ENCODE results near the gene ANGPTL8. TPM values are rescaled to one million over a fixed set of nuclear protein-coding genes. Genes with fewer than 3 reads are reported as not detected.

Gene ANGPTL8, protein sequence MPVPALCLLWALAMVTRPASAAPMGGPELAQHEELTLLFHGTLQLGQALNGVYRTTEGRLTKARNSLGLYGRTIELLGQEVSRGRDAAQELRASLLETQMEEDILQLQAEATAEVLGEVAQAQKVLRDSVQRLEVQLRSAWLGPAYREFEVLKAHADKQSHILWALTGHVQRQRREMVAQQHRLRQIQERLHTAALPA
- total RNA-seq (not detected), polyA plus RNA-seq (0.16 TPM)
- long read RNA-seq, donor 1: 0 reads
- long read RNA-seq, donor 2: 0 reads
- long read RNA-seq, donor 3: 0 reads
- long read RNA-seq, donor 4: 0 reads
- long read RNA-seq, donor 5: 0 reads
- long read RNA-seq, donor 6: 0 reads
- long read RNA-seq, donor 7: 0 reads
- long read RNA-seq, donor 8: 0 reads
- long read RNA-seq, donor 9: 0 reads
- long read RNA-seq, donor 10: 0 reads

- Histone ChIP-seq H3K9me3 (ENCODE audit: control insufficient read depth in 2 of 2, insufficient read depth in 1 of 2, low read length in 1 of 2) (peaks cover 0 to 17% of the 10 kb centered on the region in 2 donors), H3K36me3 (ENCODE audit: control insufficient read depth in 2 of 2, insufficient read depth in 2 of 2, low read length in 1 of 2) (no peaks in the 10 kb centered on the region), H3K27ac (ENCODE audit: low read depth in 1 of 2, low read length in 1 of 2) (no peak within 1 kb of the TSS), H3K4me3 (ENCODE audit: low read length in 2 of 2) (no peak within 1 kb of the TSS), H3K27me3 (ENCODE audit: control insufficient read depth in 2 of 2, insufficient read depth in 1 of 2, low read length in 1 of 2) (peaks cover 0 to 12% of the 10 kb centered on the region in 2 donors), H3K4me1 (ENCODE audit: control insufficient read depth in 2 of 2, insufficient read depth in 2 of 2, low read length in 2 of 2) (peaks cover 0 to 9% of the 10 kb centered on the region in 2 donors)
- WGBS: 97% methylated on average over 23 of the region's 23 CpGs
- DNase-seq (ENCODE audit: low read depth in 6 of 9, low spot score in 9 of 9): no peak
Measured at GRCh38 chr19:11239377-11240000, at the start of gene ANGPTL8. ANGPTL8 (plus strand) TSS chr19:11239619; CDS start chr19:11239638, 19 bp downstream.

GRCh38 chr19:11190501-11190900 lies 48.9 kb upstream of the ANGPTL8 start:
- Histone ChIP-seq H3K9me3 (ENCODE audit: control insufficient read depth in 2 of 2, insufficient read depth in 1 of 2, low read length in 1 of 2) (peaks cover 0 to 4% of the 10 kb centered on the region in 2 donors), H3K27ac (ENCODE audit: low read depth in 1 of 2, low read length in 1 of 2) (no peak overlapping the region), H3K36me3 (ENCODE audit: control insufficient read depth in 2 of 2, insufficient read depth in 2 of 2, low read length in 1 of 2) (peaks cover 0 to 8% of the 10 kb centered on the region in 2 donors), H3K4me1 (ENCODE audit: control insufficient read depth in 2 of 2, insufficient read depth in 2 of 2, low read length in 2 of 2) (peaks cover 7 to 10% of the 10 kb centered on the region in 2 donors), H3K27me3 (ENCODE audit: control insufficient read depth in 2 of 2, insufficient read depth in 1 of 2, low read length in 1 of 2) (peaks cover 0 to 6% of the 10 kb centered on the region in 2 donors), H3K4me3 (ENCODE audit: low read length in 2 of 2) (no peak overlapping the region)
- DNase-seq (ENCODE audit: low read depth in 6 of 9, low spot score in 9 of 9): no peak
- WGBS: 97% methylated on average over 8 of the region's 8 CpGs

DNA sequence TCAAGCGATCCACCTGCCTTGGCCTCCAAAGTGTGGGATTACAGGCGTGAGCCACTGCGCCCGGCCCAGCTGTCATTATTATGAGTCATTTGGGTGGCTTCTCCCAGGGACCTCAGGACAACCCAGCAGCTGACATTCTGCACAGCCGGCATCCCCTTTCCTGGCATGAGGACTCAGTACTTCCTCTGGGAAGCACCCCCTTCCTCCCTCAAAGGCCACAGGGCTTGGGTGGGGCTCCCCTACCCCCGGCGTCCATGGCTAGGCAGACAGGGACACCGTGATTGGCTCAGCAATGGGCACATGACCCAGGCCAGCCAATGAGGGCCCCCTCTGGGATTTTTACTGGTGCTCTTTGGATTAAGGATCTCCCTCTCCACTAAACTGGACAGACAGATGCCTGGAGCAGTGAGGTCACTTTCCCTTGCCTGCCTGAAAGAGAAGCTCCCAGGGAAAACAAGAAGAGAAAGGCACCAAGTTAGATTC lies 48.1 kb upstream of the ANGPTL8 start:
- H3K36me3 ChIP-seq (ENCODE audit: control insufficient read depth in 2 of 2, insufficient read depth in 2 of 2, low read length in 1 of 2): peaks cover 0 to 8% of the 10 kb centered on the region in 2 donors
- no peak overlapping the region for H3K4me3 ChIP-seq (ENCODE audit: low read length in 2 of 2)
- no peak for DNase-seq (ENCODE audit: low read depth in 6 of 9, low spot score in 9 of 9)
- peaks cover 7 to 10% of the 10 kb centered on the region in 2 donors for H3K4me1 ChIP-seq (ENCODE audit: control insufficient read depth in 2 of 2, insufficient read depth in 2 of 2, low read length in 2 of 2)
- H3K27me3 ChIP-seq (ENCODE audit: control insufficient read depth in 2 of 2, insufficient read depth in 1 of 2, low read length in 1 of 2): peaks cover 0 to 12% of the 10 kb centered on the region in 2 donors
- WGBS: 78% methylated on average over 8 of the region's 8 CpGs
- no peak overlapping the region for H3K27ac ChIP-seq (ENCODE audit: low read depth in 1 of 2, low read length in 1 of 2)
- H3K9me3 ChIP-seq (ENCODE audit: control insufficient read depth in 2 of 2, insufficient read depth in 1 of 2, low read length in 1 of 2): peaks cover 0 to 6% of the 10 kb centered on the region in 2 donors

DNA sequence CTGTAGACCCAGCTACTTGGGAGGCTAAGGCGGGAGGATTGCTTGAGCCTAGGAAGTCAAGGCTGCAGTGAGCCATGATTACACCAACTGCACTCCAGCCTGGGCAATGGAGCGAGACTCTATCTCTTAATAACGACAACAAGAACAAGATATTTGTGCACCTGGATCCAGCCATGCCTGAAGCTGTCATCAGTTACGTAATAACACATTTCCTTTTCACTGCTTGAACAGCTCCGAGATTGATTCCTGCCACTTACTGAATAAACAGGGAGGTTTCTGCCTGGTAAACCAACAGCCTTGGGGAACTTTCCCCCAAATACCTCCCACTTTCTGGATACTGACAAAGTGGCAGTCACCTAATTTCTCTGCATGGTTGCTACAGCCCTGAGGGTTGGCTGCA lies 47.5 kb upstream of the ANGPTL8 start:
- Histone ChIP-seq H3K27ac (ENCODE audit: low read depth in 1 of 2, low read length in 1 of 2) (no peak overlapping the region), H3K27me3 (ENCODE audit: control insufficient read depth in 2 of 2, insufficient read depth in 1 of 2, low read length in 1 of 2) (peaks cover 3 to 18% of the 10 kb centered on the region in 2 donors), H3K4me3 (ENCODE audit: low read length in 2 of 2) (no peak overlapping the region), H3K36me3 (ENCODE audit: control insufficient read depth in 2 of 2, insufficient read depth in 2 of 2, low read length in 1 of 2) (peaks cover 0 to 8% of the 10 kb centered on the region in 2 donors), H3K4me1 (ENCODE audit: control insufficient read depth in 2 of 2, insufficient read depth in 2 of 2, low read length in 2 of 2) (peaks cover 7 to 15% of the 10 kb centered on the region in 2 donors), H3K9me3 (ENCODE audit: control insufficient read depth in 2 of 2, insufficient read depth in 1 of 2, low read length in 1 of 2) (peaks cover 0 to 10% of the 10 kb centered on the region in 2 donors)
- DNase-seq (ENCODE audit: low read depth in 6 of 9, low spot score in 9 of 9): no peak
- WGBS: 75% methylated on average over 5 of the region's 5 CpGs

- Histone ChIP-seq H3K4me1 (ENCODE audit: control insufficient read depth in 2 of 2, insufficient read depth in 2 of 2, low read length in 2 of 2) (peaks cover 10 to 24% of the 10 kb centered on the region in 2 donors), H3K27me3 (ENCODE audit: control insufficient read depth in 2 of 2, insufficient read depth in 1 of 2, low read length in 1 of 2) (peaks cover 4 to 27% of the 10 kb centered on the region in 2 donors), H3K4me3 (ENCODE audit: low read length in 2 of 2) (no peak overlapping the region), H3K27ac (ENCODE audit: low read depth in 1 of 2, low read length in 1 of 2) (peak overlapping the region in 1 of 2 donors; percentile 18), H3K9me3 (ENCODE audit: control insufficient read depth in 2 of 2, insufficient read depth in 1 of 2, low read length in 1 of 2) (peaks cover 0 to 10% of the 10 kb centered on the region in 2 donors), H3K36me3 (ENCODE audit: control insufficient read depth in 2 of 2, insufficient read depth in 2 of 2, low read length in 1 of 2) (peaks cover 0 to 8% of the 10 kb centered on the region in 2 donors)
- 96% methylated on average over 68 of the region's 68 CpGs for WGBS
- DNase-seq (ENCODE audit: low read depth in 6 of 9, low spot score in 9 of 9): no peak
Measured at GRCh38 chr19:11192957-11193939, 46.2 kb upstream of the ANGPTL8 start.

GRCh38 chr19:11194173-11194572 lies 45.2 kb upstream of the ANGPTL8 start:
- Histone ChIP-seq H3K36me3 (ENCODE audit: control insufficient read depth in 2 of 2, insufficient read depth in 2 of 2, low read length in 1 of 2) (peaks cover 0 to 8% of the 10 kb centered on the region in 2 donors), H3K4me1 (ENCODE audit: control insufficient read depth in 2 of 2, insufficient read depth in 2 of 2, low read length in 2 of 2) (peaks cover 10 to 24% of the 10 kb centered on the region in 2 donors), H3K9me3 (ENCODE audit: control insufficient read depth in 2 of 2, insufficient read depth in 1 of 2, low read length in 1 of 2) (peaks cover 0 to 10% of the 10 kb centered on the region in 2 donors), H3K4me3 (ENCODE audit: low read length in 2 of 2) (no peak overlapping the region), H3K27ac (ENCODE audit: low read depth in 1 of 2, low read length in 1 of 2) (no peak overlapping the region), H3K27me3 (ENCODE audit: control insufficient read depth in 2 of 2, insufficient read depth in 1 of 2, low read length in 1 of 2) (peaks cover 4 to 27% of the 10 kb centered on the region in 2 donors)
- DNase-seq (ENCODE audit: low read depth in 6 of 9, low spot score in 9 of 9): no peak
- WGBS: 92% methylated on average over 8 of the region's 8 CpGs

DNA sequence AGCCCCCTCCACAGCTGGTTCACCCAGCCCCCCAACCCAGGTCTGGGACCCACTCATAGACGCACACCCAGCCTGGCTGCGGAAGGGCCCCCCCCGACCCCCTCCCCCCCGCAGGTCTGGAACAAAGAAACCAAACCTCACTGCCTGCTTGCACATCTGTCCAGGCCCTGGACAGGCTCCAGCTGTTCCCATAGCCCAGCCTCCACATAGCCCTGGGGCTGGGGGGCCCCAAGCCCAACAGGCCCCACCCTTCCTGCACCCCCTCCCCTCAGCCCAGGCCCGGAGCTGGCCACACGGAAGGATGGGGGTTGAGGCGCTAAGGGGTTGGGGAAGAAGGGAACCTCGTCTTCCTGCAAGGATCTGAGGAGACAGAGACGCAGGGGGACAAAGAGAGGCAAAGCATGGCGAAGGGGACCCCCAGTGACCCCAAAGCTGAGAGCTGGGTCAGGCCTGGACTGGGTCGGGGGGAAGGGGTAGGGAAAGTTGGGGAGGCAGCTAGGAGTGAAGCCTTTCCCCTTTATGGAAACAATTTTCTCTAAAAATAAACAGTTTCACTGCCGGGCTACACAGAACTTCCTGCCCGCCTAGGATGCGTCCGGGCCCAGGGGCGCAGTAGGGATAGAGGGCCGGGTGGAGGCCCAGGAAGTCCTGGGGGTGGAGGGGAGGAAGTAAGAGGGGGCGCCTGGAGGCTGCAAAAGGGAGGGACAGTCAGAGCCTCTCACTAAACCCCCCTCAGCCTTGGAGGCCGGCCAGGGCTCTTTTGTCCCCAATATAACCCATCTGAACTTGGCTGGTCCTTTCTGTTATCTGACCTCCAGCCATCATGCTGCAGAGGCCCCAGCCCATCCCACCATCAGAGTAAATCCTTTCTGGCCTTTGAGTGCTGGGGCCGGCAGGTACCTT lies 44.5 kb upstream of the ANGPTL8 start:
- peaks cover 10 to 24% of the 10 kb centered on the region in 2 donors for H3K4me1 ChIP-seq (ENCODE audit: control insufficient read depth in 2 of 2, insufficient read depth in 2 of 2, low read length in 2 of 2)
- DNase-seq (ENCODE audit: low read depth in 6 of 9, low spot score in 9 of 9): peak in 1 of 9 donors; percentile 25
- peaks cover 0 to 10% of the 10 kb centered on the region in 2 donors for H3K9me3 ChIP-seq (ENCODE audit: control insufficient read depth in 2 of 2, insufficient read depth in 1 of 2, low read length in 1 of 2)
- WGBS: 26% methylated on average over 20 of the region's 20 CpGs
- H3K27me3 ChIP-seq (ENCODE audit: control insufficient read depth in 2 of 2, insufficient read depth in 1 of 2, low read length in 1 of 2): peaks cover 4 to 30% of the 10 kb centered on the region in 2 donors
- H3K4me3 ChIP-seq (ENCODE audit: low read length in 2 of 2): no peak overlapping the region
- peak overlapping the region in 1 of 2 donors; percentile 46 for H3K27ac ChIP-seq (ENCODE audit: low read depth in 1 of 2, low read length in 1 of 2)
- H3K36me3 ChIP-seq (ENCODE audit: control insufficient read depth in 2 of 2, insufficient read depth in 2 of 2, low read length in 1 of 2): peaks cover 0 to 8% of the 10 kb centered on the region in 2 donors

- H3K36me3 ChIP-seq (ENCODE audit: control insufficient read depth in 2 of 2, insufficient read depth in 2 of 2, low read length in 1 of 2): peaks cover 0 to 8% of the 10 kb centered on the region in 2 donors
- H3K9me3 ChIP-seq (ENCODE audit: control insufficient read depth in 2 of 2, insufficient read depth in 1 of 2, low read length in 1 of 2): peaks cover 0 to 10% of the 10 kb centered on the region in 2 donors
- WGBS: 85% methylated on average over 12 of the region's 12 CpGs
- H3K27ac ChIP-seq (ENCODE audit: low read depth in 1 of 2, low read length in 1 of 2): no peak overlapping the region
- DNase-seq (ENCODE audit: low read depth in 6 of 9, low spot score in 9 of 9): no peak
- H3K4me3 ChIP-seq (ENCODE audit: low read length in 2 of 2): no peak overlapping the region
- H3K27me3 ChIP-seq (ENCODE audit: control insufficient read depth in 2 of 2, insufficient read depth in 1 of 2, low read length in 1 of 2): peaks cover 4 to 30% of the 10 kb centered on the region in 2 donors
- peaks cover 10 to 24% of the 10 kb centered on the region in 2 donors for H3K4me1 ChIP-seq (ENCODE audit: control insufficient read depth in 2 of 2, insufficient read depth in 2 of 2, low read length in 2 of 2)
Measured at GRCh38 chr19:11195681-11196080, 43.7 kb upstream of the ANGPTL8 start.

All from thymus (tissue), 14 donors.